EL (cell line): ENCODE results near the gene ARHGEF28.
A peak's percentile ranks its signal among the peaks of the same experiment; 100 is the strongest.

Experiments used
- DNase-seq: peaks from one replicate; pipeline ENCODE4 v3.0.0-alpha.2; 2016

Gene ARHGEF28

DNA sequence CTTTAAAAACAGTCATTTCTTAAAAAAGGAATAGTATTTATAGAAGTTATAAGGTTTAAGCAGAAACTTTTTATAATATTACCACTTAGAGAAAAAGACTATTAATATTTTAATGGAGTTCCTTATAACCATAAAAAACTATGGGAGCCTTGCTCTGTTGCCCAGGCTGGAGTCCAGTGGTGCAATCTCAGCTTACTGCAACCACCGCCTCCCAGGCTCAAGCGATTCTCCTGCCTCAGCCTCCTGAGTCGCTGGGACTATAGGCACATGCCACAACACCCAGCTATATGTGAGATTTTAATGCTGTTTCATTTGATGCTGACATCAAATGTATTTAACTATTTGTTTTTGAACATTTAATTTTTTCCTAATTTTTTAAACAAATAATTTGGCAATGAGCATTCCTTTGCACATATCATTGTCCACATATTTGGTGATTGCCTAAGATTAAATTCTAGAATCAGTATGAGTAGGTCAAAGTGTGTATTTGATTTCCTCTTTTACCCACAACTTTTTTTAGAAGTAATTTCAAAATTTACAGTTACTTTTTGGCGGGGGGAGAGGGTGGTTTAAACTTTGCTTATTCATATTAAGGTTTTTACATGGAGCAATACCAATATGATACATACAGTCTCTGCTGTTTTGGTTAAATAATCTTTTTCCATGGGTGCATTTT is 235.5 kb downstream of the ARHGEF28 start:
- peak; percentile 3 for DNase-seq

DNA sequence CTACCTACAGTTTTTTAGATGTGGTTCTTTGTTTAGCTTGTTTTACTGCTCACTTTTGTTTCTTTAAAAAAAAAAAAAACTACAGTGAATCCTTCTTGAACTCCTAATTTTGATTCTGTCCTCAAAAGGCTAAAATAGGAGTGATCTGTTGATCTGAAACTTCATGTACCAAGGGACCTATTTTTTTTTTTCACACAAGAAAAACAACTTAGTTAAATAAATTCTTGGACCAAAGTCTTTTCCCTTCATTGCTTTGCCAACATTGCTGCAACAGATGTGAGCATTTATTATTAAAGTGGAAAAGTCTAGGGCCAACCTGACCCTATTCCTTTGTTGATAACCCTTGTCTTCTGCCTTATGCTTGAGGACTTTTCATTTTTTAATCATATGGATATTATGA is 236.8 kb downstream of the ARHGEF28 start:
- no peak for DNase-seq

DNA sequence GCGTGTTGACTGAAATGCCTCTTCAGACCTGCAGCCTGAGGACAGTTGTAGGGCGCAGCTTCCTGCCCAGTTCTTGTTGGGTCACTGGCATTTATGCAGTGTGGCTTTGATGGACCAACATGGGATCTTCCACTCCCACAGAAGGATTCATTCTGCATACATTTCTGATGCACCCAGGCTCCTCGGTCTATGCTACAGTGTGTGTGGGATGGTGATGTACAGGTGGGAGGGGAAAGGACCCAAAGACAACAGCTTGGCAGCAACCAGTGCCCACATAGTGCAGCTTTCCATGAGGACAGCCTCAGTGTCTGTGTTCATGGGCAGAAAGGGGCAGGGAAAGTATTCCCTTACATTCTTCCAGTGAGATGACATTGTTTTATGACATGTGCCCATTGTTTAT is 237.9 kb downstream of the ARHGEF28 start:
- DNase-seq = no peak

DNA sequence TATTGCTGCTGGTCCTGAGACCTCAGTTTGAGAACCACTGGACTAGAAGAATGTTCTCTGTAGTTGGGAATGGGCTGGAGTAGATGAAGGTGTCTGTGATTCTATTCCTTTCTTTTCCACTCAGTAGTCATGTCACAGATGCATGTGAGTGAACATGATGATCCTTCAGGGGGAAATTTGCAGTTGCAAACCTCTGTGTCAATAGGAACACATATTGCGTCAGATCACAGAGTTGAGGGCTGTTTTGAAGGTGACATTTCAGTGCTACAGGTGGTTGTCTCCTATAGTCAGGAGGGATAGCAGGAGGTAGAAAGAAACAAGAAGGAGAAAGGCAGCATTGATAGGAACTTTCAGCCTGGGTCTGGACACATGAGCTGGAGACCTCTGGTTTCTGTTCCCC is 239.3 kb downstream of the ARHGEF28 start:
- no peak for DNase-seq

DNA sequence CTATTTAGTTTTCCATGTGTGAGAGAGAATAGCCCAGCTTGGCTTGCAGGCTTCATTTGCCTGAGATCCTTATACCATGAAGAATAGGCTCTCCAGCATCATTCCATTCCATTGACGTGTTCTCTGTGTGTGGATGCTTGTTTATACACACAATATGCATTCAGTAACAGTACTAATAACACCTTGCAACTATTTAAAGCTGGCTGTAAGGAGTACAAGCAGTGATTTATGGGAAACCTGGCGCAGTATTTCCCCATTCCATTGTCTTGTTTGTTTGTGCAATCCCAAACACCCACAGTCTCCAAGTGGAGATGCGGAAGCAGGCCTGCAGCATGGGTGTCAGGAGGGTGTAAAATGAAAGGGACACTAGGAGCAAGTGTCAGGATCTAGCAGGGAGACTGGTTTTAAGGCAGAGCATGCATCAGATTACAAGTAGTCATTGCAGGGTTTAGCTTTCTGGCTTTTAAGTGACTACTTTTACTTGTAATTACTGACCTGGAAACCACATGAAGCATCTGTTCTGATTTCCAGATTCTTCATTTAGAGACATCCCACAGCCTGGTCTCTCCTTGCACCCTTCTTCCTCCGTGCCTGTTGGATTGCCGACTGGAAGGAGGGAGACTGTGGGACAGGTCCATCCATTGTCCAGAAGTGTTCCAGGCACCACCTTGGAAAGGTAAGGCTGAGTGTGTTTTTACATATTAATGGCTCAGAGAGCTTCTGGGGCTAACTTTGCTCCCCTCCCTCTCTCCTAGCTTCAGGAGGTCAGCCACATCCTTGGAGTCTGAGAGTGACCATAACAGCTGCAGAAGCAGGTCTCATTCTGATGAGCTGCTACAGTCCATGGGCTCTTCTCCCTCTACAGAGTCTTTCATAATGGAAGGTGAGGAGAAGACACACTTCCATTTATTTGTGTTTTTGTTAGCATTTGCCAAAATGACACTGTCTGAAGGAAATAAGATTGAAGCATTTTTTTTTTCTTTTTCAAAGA is 241.6 kb downstream of the ARHGEF28 start:
- peak; percentile 41 for DNase-seq

DNA sequence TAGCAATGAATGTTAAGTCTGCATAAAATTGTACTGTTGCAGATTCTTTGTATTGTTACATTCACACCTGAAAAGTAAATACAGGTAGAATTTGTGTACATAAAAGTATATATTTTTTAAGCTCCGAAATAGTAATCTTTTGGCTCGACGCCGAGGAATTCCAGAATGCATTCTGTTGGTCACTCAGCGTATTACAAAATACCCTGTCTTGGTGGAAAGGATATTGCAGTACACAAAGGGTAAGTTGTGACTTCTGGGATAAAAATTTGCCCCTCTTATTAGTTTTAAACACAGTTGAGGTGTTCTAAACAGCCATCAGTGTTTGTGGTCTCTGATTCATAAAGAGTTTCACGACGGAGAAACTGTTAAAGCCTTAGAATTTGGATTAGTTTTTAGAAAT is 257.6 kb downstream of the ARHGEF28 start:
- peak; percentile 8 for DNase-seq

DNA sequence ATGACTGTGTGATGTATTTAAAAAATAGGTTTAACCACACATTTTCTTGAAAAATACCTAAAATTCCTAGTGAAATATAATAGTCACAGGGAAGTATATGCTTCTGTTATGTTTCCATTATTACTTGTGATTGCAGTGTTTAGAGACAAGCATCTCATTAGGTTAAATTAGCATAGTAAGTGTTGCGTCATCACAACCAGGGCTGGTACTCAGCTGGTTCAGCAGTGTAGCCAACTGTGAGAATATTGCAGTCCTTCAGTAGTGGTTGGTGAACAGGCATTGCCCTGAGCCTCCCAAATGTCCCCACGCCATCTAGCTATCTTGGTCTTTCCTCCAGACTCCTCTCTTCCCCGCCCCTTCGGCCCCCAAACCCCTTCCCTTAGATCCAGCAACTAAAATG is 261.7 kb downstream of the ARHGEF28 start:
- no peak for DNase-seq

DNA sequence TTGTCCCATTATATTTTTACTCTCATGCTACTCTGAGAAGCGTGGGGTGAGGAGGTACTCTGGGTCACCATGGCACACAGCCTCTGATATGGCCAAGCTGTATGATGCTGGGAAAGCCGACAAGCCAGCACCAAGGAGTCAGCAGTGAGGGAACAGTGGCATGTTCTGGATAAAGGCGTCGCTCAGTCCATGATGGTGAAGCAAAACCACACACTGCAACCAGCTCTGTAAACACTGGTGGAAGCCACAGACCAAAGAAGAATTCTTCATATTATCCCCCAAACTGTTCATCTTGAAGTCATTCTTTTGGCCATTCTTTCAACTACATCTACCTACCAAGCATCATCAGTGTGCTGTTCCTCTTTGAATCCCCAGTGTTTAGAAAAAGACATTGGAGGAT is 264.6 kb downstream of the ARHGEF28 start:
- no peak for DNase-seq

DNA sequence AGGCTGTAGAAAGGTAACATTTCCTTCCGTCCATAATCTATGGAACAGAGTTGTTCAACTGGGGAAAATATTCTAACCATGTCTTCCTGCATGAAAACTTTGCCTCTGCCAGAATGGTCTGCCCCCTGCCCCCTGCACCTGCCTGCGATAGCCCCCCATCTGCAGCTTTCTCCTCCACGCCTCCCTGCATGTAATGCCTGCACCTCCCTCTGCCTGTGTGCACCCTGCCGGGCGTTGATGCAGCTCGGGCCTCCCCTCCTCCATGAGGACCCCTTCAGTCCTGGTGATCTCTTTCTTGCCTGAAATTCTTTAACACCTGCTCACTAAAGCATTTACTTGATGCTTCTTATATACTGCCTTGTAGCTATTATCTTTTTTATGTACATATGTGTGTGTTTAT is 266.2 kb downstream of the ARHGEF28 start:
- no peak for DNase-seq

DNA sequence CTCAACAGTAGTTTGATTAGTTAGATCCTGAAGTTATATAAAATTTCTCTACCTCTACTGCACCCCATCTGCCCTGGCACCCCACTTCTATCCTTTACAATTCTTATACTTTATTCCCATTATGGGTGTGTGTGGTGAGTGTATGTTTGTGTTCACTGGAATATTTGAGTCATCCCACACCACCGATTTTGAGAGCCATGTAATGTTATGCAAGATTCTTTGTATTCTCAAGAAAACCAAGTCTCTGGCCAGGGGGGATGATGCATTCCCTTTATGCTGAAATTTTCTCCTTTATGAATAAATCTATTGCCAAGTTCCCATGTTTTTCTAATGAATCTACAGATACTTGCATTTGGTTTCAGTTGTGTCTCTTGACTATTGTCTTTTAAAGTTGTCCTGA is 266.8 kb downstream of the ARHGEF28 start:
- peak; percentile 68 for DNase-seq

DNA sequence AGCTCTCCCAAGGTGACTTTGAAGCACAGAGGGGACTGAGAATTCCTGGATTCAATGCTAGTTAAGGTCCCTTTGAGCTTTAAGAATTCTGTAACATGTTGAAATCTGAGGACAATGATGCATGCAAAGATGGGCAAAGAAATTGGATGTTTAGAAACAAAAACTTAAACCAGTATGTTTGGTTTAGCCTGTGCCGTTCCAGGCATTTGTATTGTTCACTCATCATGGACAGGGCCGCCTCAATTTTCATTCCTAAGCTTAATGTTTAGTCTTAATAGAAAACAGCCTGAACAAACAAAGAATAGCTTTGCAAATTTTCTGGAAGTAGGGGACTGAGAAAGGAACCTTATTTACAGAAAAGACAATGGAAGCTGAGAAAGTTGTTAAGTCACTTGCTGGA is 267.8 kb downstream of the ARHGEF28 start:
- no peak for DNase-seq

DNA sequence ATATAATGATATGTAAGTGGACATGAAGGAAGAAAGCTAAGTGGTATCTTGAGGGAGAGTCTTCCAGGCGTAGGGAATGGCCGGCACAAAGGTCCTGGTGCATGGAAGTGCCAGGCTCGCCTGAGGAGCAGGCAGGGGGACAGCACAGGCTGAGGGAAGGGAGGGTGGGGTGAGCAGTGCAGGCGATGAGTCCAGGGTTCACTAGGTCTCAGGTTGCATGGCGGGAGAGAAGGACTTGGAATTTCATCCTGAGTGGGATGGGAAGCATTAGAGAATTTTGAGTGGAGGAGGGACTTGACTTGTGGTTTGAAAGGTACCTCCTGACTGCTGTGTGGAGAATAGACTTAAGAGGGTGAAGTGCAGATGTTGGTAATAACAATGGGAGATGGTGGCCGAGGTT is 268.9 kb downstream of the ARHGEF28 start:
- DNase-seq = no peak

DNA sequence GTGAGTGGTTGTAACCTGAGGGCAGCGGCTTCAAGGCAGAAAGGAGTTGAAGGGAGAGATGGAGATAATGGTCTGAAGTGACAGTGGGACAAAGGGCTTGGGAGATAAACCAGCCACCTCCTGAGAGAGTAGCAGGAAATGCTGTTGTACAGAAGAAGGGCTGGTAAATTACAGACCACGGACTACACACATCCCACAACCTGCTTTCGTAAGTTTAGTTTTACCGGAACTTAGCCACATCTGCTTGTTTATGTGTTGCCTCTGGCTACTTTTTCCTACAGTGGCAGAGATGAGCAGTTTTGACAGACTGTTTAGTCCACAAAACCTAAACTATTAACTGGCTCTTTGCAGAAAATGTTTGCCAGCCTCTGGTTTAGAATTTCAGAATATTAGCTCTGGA is 269.5 kb downstream of the ARHGEF28 start:
- no peak for DNase-seq

DNA sequence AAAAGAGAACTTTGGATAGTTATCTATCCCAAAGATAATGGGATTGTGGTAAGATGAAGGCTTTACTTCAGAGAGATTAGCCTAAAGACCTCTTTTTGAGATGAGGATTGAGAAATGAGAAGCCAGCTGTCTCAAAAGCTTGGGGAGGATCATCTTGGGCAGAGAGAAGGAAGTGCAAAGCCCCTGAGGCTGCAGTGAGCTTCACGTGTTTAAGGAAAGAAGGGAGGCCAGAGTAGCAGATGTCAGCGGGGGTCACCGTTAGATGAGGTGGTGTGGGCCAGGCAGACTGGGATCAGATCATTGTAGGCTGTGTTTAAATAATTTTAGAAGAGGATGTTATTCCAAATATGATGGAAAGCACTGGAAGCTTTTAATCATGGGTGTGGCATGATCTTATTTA is 270.1 kb downstream of the ARHGEF28 start:
- DNase-seq = no peak

DNA sequence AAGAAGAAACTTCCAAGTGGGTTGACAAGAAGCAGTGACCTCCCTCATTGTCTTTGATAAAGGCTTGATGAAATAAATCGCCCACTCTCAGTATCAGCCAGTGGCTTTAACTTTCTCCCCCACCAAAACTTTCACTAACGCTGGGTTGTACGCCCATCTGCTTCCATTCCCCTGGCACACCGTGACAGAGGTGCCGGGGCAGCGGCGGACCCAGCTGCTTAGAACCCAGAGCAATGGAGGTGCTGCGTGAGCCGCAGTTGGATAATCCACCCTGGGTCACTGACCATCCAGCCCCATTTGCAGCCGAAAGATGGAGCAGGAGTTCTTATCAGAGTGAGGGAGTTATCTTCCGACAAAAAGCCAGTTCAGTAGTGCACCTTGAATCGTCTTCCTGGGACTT is 270.7 kb downstream of the ARHGEF28 start:
- DNase-seq = no peak

DNA sequence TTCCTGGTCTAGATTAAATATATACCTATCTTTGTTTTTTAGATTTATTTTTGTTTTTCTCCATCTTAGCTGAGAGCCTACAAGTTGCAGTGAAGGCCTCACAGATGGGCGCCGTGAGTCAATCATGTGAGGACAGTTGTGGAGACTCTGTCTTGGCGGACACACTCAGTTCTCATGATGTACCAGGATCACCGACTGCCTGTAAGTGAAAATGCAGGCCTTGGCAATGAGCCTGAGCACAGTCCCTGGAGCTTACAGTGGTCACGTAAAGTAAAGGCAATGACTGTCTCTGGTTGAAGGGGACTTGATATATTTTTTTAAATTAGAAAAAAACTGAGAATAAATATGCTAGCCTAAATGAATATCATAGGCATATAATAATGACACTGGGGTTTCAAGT is 271.9 kb downstream of the ARHGEF28 start:
- no peak for DNase-seq

DNA sequence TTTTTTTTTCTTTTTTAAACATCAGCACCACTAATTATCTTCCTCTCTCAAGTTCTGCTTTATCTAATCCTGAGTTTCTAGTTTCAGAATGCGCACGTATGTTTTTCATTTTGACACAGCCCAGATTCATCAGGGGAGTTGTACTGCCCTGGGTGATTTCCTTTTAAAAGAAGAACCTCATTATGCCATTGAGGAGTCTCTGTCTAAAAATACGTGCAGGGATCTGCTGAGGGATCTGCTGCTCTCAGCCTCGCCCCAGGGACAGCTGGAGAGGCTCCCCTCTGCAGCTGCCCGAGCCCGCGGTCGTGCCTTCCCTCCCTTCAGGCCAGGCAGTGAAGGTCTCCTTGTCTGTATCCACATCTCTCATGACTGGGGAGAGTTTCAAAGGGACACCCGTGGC is 273.1 kb downstream of the ARHGEF28 start:
- no peak for DNase-seq

DNA sequence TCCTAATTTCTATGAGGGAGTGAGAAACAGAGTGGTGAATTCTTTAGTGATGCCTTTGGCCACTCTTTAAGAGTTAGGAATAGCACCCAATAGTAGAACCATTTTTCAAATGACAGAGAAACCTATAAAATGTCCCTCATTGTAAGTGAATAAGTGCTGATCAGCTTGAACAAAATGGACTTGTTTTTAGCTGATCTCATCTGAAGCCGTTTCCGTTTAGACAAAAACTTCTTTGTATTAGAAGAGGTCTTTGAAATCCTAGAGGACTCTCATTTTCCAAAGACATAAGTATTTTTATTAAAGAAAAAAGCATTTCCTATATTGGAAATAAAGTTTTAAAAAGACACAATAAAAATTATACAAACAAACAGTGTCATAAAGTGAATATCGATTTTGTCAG is 273.9 kb downstream of the ARHGEF28 start:
- no peak for DNase-seq

DNA sequence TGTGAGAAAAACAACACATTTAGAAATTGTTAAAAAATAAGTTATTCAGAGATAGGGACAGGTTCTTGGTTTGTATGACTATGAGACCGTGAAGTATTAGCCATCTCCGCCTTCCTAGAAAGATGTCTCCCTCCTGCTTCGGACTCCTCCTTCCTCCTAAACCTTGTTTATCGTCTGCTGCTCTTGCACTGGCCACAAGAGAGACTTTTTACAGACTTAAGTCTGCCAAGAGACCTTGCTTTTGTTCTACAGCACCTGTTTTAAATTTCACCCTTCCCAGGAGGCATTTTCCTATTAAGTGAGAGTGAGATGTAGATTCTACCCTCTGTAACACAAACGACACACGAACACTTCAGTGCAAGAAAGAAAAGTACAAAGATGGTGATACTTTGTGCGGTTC is 274.6 kb downstream of the ARHGEF28 start:
- DNase-seq = no peak

DNA sequence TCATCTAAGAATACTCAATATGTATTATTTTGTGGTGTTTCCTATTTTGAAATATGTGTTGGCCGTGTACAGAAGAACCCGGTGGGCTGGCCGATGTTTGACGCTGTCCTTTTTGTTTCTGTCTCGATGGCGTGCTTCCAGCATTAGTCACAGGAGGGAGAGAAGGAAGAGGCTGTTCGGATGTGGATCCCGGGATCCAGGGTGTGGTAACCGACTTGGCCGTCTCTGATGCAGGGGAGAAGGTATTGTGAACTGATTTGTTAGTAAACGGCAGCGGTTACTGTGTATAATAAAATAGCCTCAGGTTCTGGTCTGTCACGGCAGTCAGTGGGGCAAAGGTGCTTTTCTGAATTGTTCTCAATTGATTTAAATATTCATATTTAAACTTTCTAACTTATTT is 275.0 kb downstream of the ARHGEF28 start:
- DNase-seq = peak; percentile 86

DNA sequence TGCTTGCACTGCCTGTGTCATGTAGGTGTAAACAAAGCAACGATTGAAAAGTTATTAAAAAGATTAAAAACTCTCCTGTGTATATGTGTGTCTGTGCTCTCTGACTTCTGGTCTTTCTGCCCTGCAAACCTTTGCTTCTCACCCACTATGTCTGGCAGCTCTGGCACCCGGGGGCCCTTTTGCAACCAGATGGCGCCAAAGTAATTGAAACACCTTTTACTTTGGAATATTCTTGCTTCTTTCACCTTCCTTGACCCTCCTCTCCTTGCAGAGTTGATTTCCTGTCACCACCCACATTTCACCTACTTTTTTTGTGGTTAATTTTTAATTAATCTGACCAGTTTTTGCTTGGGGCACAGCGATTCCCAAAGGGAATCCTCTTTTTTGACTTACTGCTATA is 275.5 kb downstream of the ARHGEF28 start:
- DNase-seq = no peak

DNA sequence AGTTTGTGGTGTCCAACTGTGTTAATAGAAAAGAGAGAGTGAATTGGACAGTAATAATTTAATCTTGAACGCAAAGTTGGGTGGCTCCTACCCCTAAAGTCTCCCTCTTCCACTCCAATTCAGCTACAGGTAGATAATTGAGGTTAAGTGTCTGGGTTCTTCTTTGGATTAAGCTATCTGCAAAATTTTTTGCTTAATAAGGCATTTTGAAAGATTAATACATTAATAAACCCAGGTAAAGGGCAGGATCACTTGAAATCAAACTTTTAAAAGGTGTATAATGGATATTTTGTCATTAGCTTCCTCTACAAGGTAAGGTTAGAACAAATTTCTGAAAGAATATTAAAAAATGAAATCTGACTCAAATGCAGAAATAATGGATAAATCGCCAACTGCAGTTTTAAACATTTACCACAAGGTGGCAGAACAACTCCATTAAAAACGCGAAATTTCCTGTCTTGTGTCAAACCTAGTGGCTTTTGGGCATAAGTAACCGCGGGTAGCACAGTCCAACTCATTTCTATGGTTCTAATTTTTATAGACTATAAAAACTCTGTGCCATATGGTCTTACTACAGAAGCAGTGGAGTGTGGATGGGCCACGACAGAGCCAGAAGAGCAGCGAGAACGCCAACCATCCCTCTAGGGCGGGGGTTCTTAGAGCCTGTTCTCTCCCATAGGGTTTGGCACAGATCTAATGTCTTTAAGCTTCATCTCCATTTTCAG is 276.5 kb downstream of the ARHGEF28 start:
- DNase-seq = peak; percentile 65

DNA sequence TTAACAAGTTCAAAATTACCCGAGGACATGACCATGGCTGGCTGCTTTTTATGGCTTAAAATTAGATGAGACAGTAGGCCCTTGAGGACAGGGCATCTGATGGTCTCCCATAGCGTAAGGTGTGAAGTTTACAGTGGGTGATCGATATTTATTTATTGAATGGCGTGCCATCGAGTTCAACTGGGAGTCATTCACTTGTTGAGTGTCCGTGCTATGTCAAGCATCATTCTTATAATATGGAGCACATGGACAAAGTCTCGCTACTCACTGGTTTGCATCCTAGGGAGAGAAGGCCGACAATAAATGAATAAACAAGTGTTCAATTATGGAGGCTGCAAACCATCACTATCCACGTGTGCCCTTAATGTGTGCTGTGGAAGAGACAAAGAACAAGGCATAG is 277.2 kb downstream of the ARHGEF28 start:
- no peak for DNase-seq

DNA sequence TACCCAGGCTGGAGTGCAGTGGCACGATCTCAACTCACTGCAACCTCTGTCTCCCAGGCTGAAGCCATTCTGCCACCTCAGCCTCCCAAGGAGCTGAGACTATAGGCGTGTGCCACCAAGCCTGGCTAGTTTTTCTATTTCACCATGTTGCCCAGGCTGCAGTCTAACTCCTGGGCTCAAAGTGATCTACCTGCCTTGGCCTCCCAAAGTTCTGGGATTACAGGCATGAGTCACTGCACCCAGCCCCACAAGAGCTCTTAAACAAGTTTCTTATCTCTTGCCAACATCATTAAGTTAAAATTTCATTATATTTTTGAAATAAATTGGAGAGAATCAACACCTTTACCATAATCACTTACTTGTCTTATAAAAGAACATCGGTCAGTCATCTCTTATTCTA is 280.3 kb downstream of the ARHGEF28 start:
- DNase-seq = no peak
